Stomach smooth muscle (tissue), 2 donors: Measurements from ENCODE around the gene ZNF775.
A peak's percentile ranks its signal among the peaks of the same experiment; 100 is the strongest.

ENCODE experiments used
- H3K27ac ChIP-seq: one replicate; pipeline ENCODE4 v1.7.0; 2013; ENCODE audit warnings: mild to moderate bottlenecking, low read length, inconsistent platforms
- H3K27me3 ChIP-seq, 2 donors: one replicate each; pipeline ENCODE4 v1.7.0; 2013; ENCODE audit warnings: low read length in 2 of 2; ENCODE audit not compliant: insufficient read depth in 2 of 2, control insufficient read depth in 1 of 2
- H3K36me3 ChIP-seq, 2 donors: one replicate each; pipeline ENCODE4 v1.7.0; 2013; ENCODE audit warnings: low read length in 2 of 2; ENCODE audit not compliant: control insufficient read depth in 2 of 2, insufficient read depth in 2 of 2
- H3K4me1 ChIP-seq: one replicate; pipeline ENCODE4 v1.7.0; 2013; ENCODE audit warnings: low read length; ENCODE audit not compliant: control insufficient read depth, insufficient read depth
- H3K4me3 ChIP-seq, 2 donors: one replicate each; pipeline ENCODE4 v1.7.0; 2013; ENCODE audit warnings: low read length in 2 of 2
- H3K9ac ChIP-seq, 2 donors: one replicate each; pipeline ENCODE4 v1.7.0; 2013; ENCODE audit warnings: low read length in 2 of 2, mild to moderate bottlenecking in 1 of 2
- H3K9me3 ChIP-seq, 2 donors: one replicate each; pipeline ENCODE4 v1.7.0; 2013; ENCODE audit warnings: low read length in 2 of 2; ENCODE audit not compliant: control insufficient read depth in 2 of 2
- donor health status: healthy.
- donor health status: Pancreatic carcinoma.

ZNF775 gene

DNA sequence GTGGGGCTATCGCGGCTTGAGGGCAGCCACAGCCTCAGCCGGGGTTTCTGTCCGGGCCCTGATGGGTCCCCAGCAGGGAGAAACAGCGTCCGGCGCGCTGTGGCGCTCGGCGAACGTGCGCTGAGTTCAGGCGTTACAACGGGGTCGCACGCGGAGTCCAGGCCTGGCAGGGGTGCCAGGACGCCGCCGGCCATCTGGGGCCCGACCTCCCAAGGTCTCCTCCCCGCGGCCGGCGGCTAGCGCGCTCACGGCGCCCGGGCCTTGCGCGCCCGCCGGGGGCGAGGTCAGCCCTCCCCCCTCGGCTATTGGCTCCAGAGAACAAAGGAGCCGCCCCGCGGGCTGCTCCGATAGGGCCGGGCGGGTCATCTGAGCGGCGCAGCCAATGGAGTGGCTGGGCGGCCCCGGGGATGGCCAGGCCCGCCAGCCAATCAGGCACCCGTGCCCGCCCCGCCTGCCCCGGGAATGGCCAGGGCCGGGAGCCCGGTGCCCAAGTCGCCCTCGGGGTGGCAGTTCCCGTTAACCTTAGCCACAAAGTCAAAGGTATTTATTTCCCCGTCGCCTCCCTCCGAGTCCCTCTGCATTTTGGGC lies at the start of gene ZNF775:
Gene ZNF775 (plus strand): TSS at position 478 of the 588 bp plus-strand sequence. CDS start 9,141 bp downstream, outside the sequence.
- H3K27me3 ChIP-seq = no peaks in the 10 kb centered on the region
- peak within 1 kb of the TSS; percentile 85 to 92 for H3K9ac ChIP-seq
- peaks cover 34% of the 10 kb centered on the region for H3K4me1 ChIP-seq
- H3K4me3 ChIP-seq = peak within 1 kb of the TSS; percentile 80 to 87
- peak within 1 kb of the TSS; percentile 77 for H3K27ac ChIP-seq
- peaks cover 3 to 4% of the 10 kb centered on the region in 2 donors for H3K36me3 ChIP-seq
- H3K9me3 ChIP-seq = no peaks in the 10 kb centered on the region

GRCh38 chr7:150329331-150330120 lies 49.6 kb upstream of the ZNF775 start:
- H3K9me3 ChIP-seq = no peaks in the 10 kb centered on the region
- H3K4me1 ChIP-seq = peaks cover 8% of the 10 kb centered on the region
- H3K4me3 ChIP-seq = no peak overlapping the region
- H3K36me3 ChIP-seq = peaks cover 5 to 17% of the 10 kb centered on the region in 2 donors
- no peaks in the 10 kb centered on the region for H3K27me3 ChIP-seq
- no peak overlapping the region for H3K27ac ChIP-seq
- H3K9ac ChIP-seq = no peak overlapping the region

DNA sequence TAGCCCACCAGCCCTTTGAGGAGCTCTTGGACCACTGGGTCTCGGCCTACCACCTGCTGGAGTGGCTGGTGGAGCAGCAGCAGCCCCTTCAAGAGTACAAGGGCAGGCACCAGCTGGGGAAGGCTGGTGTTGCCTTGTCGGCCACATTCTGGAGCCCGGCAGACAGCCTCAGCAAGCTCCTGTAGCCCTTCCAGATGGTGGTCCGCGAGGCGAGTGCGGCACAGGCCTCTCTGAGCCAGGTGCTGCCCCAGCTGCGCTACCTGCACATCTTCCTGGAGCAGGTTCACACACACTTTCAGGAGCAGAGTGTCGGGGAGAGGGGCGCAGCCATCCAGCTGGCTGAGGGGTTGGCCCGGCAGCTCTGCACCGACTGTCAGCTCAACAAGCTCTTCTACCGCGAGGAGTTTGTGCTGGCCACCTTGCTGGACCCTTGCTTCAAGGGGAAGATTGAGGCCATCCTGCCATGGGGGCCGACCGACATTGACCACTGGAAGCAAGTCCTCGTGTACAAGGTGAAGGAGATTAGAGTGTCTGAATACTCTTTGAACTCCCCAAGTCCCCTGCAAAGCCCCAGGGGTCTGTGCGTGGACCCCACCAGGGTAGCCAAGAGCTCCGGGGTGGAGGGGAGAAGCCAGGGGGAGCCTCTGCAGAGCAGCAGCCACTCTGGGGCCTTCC lies 48.8 kb upstream of the ZNF775 start:
- Histone ChIP-seq H3K9me3 (no peaks in the 10 kb centered on the region), H3K4me1 (peaks cover 15% of the 10 kb centered on the region), H3K36me3 (peaks cover 5 to 17% of the 10 kb centered on the region in 2 donors), H3K9ac (no peak overlapping the region), H3K27me3 (no peaks in the 10 kb centered on the region), H3K4me3 (no peak overlapping the region), H3K27ac (no peak overlapping the region)

DNA sequence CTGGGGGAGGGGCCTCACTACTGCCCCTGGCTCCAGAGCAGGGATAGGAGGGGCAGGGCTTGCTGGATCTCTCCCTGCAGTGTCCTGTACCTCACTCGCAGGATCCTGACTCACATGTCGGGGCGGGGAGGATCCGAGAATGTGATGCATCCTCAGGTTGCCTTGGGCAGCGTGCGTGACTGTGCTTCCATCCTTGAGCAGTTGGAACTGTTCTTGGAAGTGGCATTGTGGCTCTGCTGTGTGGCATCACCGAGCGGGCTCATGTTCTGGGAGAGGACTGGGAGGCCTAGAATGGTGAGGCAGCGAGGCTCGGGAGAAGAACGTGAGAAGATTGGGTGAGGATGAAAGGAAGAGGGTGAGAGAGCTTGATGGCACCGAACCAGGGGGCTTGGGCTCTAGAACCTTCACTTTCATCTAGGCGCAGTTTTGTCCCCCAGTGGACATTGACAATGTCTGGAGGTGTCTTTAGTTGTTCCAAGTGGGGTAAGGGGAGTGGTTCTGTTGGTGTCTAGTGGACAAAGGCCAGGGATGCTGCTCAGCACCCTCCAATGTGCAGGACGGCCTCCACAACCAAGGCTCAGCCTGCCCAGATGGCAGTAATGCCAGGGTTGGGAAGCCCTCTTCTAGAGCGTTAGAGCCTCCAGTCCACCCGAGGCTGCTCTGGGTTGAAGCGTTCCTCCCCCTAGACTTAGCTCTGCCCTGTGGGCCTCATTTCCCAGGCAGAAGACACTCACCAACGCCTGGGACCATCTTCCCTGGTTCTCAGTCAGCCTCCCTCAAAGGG lies 46.1 kb upstream of the ZNF775 start:
- H3K4me1 ChIP-seq = peaks cover 40% of the 10 kb centered on the region
- no peak overlapping the region for H3K9ac ChIP-seq
- H3K4me3 ChIP-seq = no peak overlapping the region
- no peaks in the 10 kb centered on the region for H3K9me3 ChIP-seq
- peak overlapping the region; percentile 18 for H3K27ac ChIP-seq
- no peaks in the 10 kb centered on the region for H3K27me3 ChIP-seq
- peaks cover 8 to 12% of the 10 kb centered on the region in 2 donors for H3K36me3 ChIP-seq

GRCh38 chr7:150333659-150334058 lies 45.5 kb upstream of the ZNF775 start:
- no peak overlapping the region for H3K9ac ChIP-seq
- no peaks in the 10 kb centered on the region for H3K9me3 ChIP-seq
- no peaks in the 10 kb centered on the region for H3K27me3 ChIP-seq
- H3K4me3 ChIP-seq = no peak overlapping the region
- peaks cover 7% of the 10 kb centered on the region in 2 donors for H3K36me3 ChIP-seq
- H3K27ac ChIP-seq = peak overlapping the region; percentile 18
- H3K4me1 ChIP-seq = peaks cover 46% of the 10 kb centered on the region

DNA sequence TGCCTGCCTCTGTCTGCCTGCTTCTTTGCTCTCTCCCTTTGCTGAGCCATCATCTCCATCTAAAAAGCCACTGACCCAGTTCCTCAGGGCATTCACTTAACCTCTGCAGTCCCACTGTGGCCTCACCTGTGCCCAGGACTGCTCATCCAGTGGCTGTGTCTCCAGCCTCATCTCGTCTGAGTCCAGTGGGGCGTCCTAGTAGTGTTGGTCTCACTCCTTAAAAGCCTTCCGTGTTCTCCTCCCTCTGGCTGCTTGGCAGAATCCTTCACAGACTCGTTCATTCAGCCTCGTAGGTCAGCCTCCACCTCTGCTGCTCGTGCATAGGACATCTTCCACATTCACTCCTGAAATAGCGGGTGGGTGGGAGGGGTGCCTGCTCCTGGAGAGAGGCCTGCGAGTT lies 45.0 kb upstream of the ZNF775 start:
- peaks cover 6 to 7% of the 10 kb centered on the region in 2 donors for H3K36me3 ChIP-seq
- H3K9me3 ChIP-seq = no peaks in the 10 kb centered on the region
- no peak overlapping the region for H3K9ac ChIP-seq
- no peaks in the 10 kb centered on the region for H3K27me3 ChIP-seq
- peaks cover 51% of the 10 kb centered on the region for H3K4me1 ChIP-seq
- no peak overlapping the region for H3K4me3 ChIP-seq
- H3K27ac ChIP-seq = peak overlapping the region; percentile 81

GRCh38 chr7:150335108-150335773 lies 43.9 kb upstream of the ZNF775 start:
- Histone ChIP-seq H3K27ac (peak overlapping the region; percentile 81), H3K9me3 (no peaks in the 10 kb centered on the region), H3K4me3 (peak overlapping the region in 1 of 2 donors; percentile 35), H3K36me3 (peaks cover 6 to 8% of the 10 kb centered on the region in 2 donors), H3K4me1 (peaks cover 59% of the 10 kb centered on the region), H3K9ac (no peak overlapping the region), H3K27me3 (no peaks in the 10 kb centered on the region)

DNA sequence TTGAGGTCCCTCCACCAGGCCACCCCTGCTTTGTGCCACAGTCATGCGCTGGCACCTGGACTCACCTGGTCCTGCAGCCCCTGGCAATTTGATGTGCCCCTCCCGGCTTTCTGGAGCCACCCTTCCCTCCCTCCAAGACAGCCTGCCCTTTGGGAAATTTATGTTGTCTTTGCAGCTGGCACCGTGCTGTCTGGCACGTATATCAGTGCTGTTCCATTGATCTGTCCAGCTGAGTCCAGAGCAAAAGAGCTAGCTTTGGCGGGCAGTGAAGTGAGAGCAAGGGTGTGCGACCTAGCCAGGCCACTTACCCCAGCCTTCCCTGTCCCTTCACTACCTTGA lies 43.4 kb upstream of the ZNF775 start:
- peaks cover 60% of the 10 kb centered on the region for H3K4me1 ChIP-seq
- H3K9ac ChIP-seq = no peak overlapping the region
- peaks cover 6 to 8% of the 10 kb centered on the region in 2 donors for H3K36me3 ChIP-seq
- H3K9me3 ChIP-seq = no peaks in the 10 kb centered on the region
- H3K27ac ChIP-seq = peak overlapping the region; percentile 81
- peak overlapping the region in 1 of 2 donors; percentile 35 for H3K4me3 ChIP-seq
- no peaks in the 10 kb centered on the region for H3K27me3 ChIP-seq

GRCh38 chr7:150336746-150337145 lies 42.4 kb upstream of the ZNF775 start:
- no peaks in the 10 kb centered on the region for H3K9me3 ChIP-seq
- H3K9ac ChIP-seq = no peak overlapping the region
- no peaks in the 10 kb centered on the region for H3K27me3 ChIP-seq
- no peak overlapping the region for H3K27ac ChIP-seq
- H3K4me1 ChIP-seq = peaks cover 64% of the 10 kb centered on the region
- H3K4me3 ChIP-seq = no peak overlapping the region
- H3K36me3 ChIP-seq = peaks cover 6 to 8% of the 10 kb centered on the region in 2 donors

DNA sequence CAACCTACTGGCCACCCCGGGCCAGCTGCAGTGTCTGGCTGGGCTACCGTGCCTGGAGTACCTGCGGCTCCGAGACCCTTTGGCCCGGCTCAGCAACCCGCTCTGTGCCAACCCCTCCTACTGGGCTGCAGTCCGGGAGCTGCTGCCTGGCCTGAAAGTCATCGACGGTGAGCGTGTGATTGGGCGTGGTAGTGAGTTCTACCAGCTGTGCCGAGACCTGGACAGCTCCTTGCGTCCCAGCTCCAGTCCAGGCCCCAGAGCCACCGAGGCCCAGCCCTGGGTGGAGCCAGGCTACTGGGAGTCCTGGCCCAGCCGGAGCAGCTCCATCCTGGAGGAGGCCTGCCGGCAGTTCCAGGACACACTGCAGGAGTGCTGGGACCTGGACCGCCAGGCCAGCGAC lies 42.0 kb upstream of the ZNF775 start:
- H3K27me3 ChIP-seq = no peaks in the 10 kb centered on the region
- H3K4me1 ChIP-seq = peaks cover 68% of the 10 kb centered on the region
- no peak overlapping the region for H3K27ac ChIP-seq
- no peaks in the 10 kb centered on the region for H3K9me3 ChIP-seq
- peaks cover 6 to 8% of the 10 kb centered on the region in 2 donors for H3K36me3 ChIP-seq
- no peak overlapping the region for H3K4me3 ChIP-seq
- no peak overlapping the region for H3K9ac ChIP-seq
